ENCODE results near the gene JMJD8. TPM values are rescaled to one million over a fixed set of nuclear protein-coding genes. Genes with fewer than 3 reads are reported as not detected.

The JMJD8 gene
- total and polyA plus RNA-seq, 9 donors, result 10.2 to 73.9 (median 56.8) TPM

GRCh38 chr16:728131-728889 lies 44.2 kb upstream of the JMJD8 start:
- H3K4me3 ChIP-seq, result peak overlapping the region; percentile 32
- 0 to 2% (median 1%) methylated on average over 36 to 80 of the region's 80 CpGs for WGBS, 3 donors
- H3K36me3 ChIP-seq, result no peaks in the 10 kb centered on the region
- peaks cover 9% of the 10 kb centered on the region for H3K4me1 ChIP-seq (ENCODE audit: insufficient read depth)
- TF ChIP-seq EP300 (IDR thresholded peaks at IDR 0.05) (no peak), POLR2A (IDR thresholded peaks at IDR 0.05) (no peak), CTCF (IDR thresholded peaks at IDR 0.05) (no peak)
- peak in 1 of 5 donors; percentile 41 for DNase-seq
- H3K27ac ChIP-seq, result no peak overlapping the region
- intact Hi-C loops (cut with DNase I), result no loop called here
- H3K9me3 ChIP-seq, result no peaks in the 10 kb centered on the region
- H3K27me3 ChIP-seq, result peaks cover 15% of the 10 kb centered on the region

GRCh38 chr16:727291-727977 lies 43.3 kb upstream of the JMJD8 start:
- H3K4me1 ChIP-seq (ENCODE audit: insufficient read depth), result peaks cover 9% of the 10 kb centered on the region
- DNase-seq, result no peak
- TF ChIP-seq POLR2A (IDR thresholded peaks at IDR 0.05), result no peak
- TF ChIP-seq CTCF (IDR thresholded peaks at IDR 0.05), result no peak
- TF ChIP-seq EP300 (IDR thresholded peaks at IDR 0.05), result no peak
- intact Hi-C loops (cut with DNase I), result no loop called here
- 0 to 2% (median 1%) methylated on average over 28 to 61 of the region's 61 CpGs for WGBS, 3 donors
- H3K9me3 ChIP-seq, result no peaks in the 10 kb centered on the region
- no peak overlapping the region for H3K27ac ChIP-seq
- no peaks in the 10 kb centered on the region for H3K36me3 ChIP-seq
- peak overlapping the region; percentile 32 for H3K4me3 ChIP-seq
- peaks cover 15% of the 10 kb centered on the region for H3K27me3 ChIP-seq

- Histone ChIP-seq H3K27ac (no peak within 1 kb of the TSS), H3K9me3 (no peaks in the 10 kb centered on the region), H3K36me3 (no peaks in the 10 kb centered on the region), H3K4me3 (peak within 1 kb of the TSS; percentile 32), H3K27me3 (peaks cover 15% of the 10 kb centered on the region), H3K4me1 (ENCODE audit: insufficient read depth) (peaks cover 12% of the 10 kb centered on the region)
- intact Hi-C loops (cut with DNase I), result no loop called here
- WGBS, 3 donors, result 1% methylated on average over 39 to 88 of the region's 88 CpGs
- DNase-seq, result peak in 2 of 5 donors; percentile 55 to 59
- TF ChIP-seq EP300 (IDR thresholded peaks at IDR 0.05) (no peak), POLR2A (IDR thresholded peaks at IDR 0.05) (no peak)
Measured at GRCh38 chr16:726438-727290, 42.5 kb upstream of the JMJD8 start, which contains the start of the genes CCDC78 and HAGHL. Gene CCDC78, minus strand, starts transcription at chr16:726443. Its CDS starts 76 bp downstream, at chr16:726367. Gene HAGHL, plus strand, starts transcription at chr16:727106. Its CDS starts 404 bp downstream, at chr16:727510.

- no peak overlapping the region for H3K27ac ChIP-seq
- H3K36me3 ChIP-seq, result no peaks in the 10 kb centered on the region
- DNase-seq, result no peak
- H3K9me3 ChIP-seq, result no peaks in the 10 kb centered on the region
- TF ChIP-seq EP300 (IDR thresholded peaks at IDR 0.05) (no peak), POLR2A (IDR thresholded peaks at IDR 0.05) (no peak), CTCF (IDR thresholded peaks at IDR 0.05) (no peak)
- no peak overlapping the region for H3K4me3 ChIP-seq
- WGBS, 3 donors, result 11 to 18% (median 14%) methylated on average over 6 to 9 of the region's 9 CpGs
- H3K27me3 ChIP-seq, result peaks cover 15% of the 10 kb centered on the region
- intact Hi-C loops (cut with DNase I), result no loop called here
- H3K4me1 ChIP-seq (ENCODE audit: insufficient read depth), result peaks cover 15% of the 10 kb centered on the region
Measured at GRCh38 chr16:726188-726437, 42.0 kb upstream of the JMJD8 start.

All from ovary (tissue), 9 donors.